ENCODE results near the gene WNT7B. TPM values are rescaled to one million over a fixed set of nuclear protein-coding genes. Genes with fewer than 3 reads are reported as not detected.
A peak's percentile ranks its signal among the peaks of the same experiment; 100 is the strongest.

The WNT7B gene
- total and polyA plus RNA-seq, 3 donors from 2014 or later = 0.65 to 1.9 (median 1.3) TPM

GRCh38 chr22:45881524-45881875, 95.5 kb downstream of the WNT7B start:
- no peak overlapping the region for H3K4me3 ChIP-seq
- H3K27ac ChIP-seq = no peak overlapping the region
- H3K4me1 ChIP-seq = peaks cover 8% of the 10 kb centered on the region
- no peaks in the 10 kb centered on the region for H3K9me3 ChIP-seq
- intact Hi-C loops (cut with DNase I; ENCODE audit: low total_unique reads) = no loop called here
- no peaks in the 10 kb centered on the region for H3K36me3 ChIP-seq (ENCODE audit: low read depth, missing control alignments)
- 79 to 86% methylated on average over 6 to 8 of the region's 8 CpGs for WGBS, 2 donors
- no peak for DNase-seq
- H3K27me3 ChIP-seq = no peaks in the 10 kb centered on the region
- TF ChIP-seq POLR2A (IDR thresholded peaks at IDR 0.05) (no peak), CTCF (IDR thresholded peaks at IDR 0.05) (no peak)

DNA sequence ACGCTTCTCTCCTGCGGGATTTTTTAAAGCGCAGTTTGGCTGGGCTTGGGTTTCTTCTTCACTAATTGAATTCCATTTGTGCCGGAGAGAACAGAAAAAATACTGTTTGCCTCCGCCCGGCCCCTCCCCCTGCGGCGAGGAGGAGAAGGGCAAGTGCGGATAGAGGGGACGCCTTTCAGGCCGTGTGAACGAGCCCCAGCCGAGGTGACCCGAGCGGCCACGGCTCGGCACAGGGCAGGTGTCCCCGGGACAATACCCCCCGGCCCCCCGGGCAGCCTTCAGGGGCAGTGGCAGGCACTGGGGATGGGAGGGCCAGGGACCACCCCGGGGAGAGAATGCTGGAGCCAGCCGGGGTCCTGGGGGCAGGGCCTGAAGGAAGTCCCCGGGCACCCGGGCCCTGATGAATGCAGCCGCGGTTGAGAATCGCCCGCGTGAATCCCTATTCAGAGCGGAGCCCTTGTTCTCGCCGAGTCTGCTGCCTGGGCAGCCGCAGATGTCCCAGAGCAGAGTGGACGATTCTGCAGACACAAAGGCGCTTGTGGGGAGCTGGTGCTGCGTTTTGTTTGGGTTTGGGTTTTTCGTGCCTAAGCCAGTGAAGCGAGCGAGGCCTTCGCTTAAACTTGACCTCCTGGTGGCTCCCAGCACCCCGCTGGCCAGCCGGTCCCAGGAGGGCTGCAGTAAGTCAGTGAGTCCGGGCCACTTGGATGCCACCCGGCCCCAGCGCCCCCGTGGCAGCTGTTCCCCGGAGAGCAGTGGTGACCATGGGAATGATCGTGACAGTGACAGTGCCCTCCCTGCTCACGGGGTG, 96.0 kb downstream of the WNT7B start:
- 17 to 25% methylated on average over 27 to 48 of the region's 49 CpGs for WGBS, 2 donors
- Histone ChIP-seq H3K4me3 (peak overlapping the region in 1 of 2 donors; percentile 7), H3K4me1 (peaks cover 8% of the 10 kb centered on the region), H3K27ac (no peak overlapping the region), H3K36me3 (ENCODE audit: low read depth, missing control alignments) (no peaks in the 10 kb centered on the region), H3K27me3 (no peaks in the 10 kb centered on the region), H3K9me3 (no peaks in the 10 kb centered on the region)
- TF ChIP-seq CTCF (IDR thresholded peaks at IDR 0.05) = no peak
- TF ChIP-seq POLR2A (IDR thresholded peaks at IDR 0.05) = no peak
- intact Hi-C loops (cut with DNase I; ENCODE audit: low total_unique reads) = no loop called here
- DNase-seq = no peak

GRCh38 chr22:45880091-45880715, 96.8 kb downstream of the WNT7B start:
- H3K4me1 ChIP-seq = peaks cover 8% of the 10 kb centered on the region
- no peak overlapping the region for H3K27ac ChIP-seq
- H3K4me3 ChIP-seq = peak overlapping the region in 1 of 2 donors; percentile 7
- TF ChIP-seq CTCF (IDR thresholded peaks at IDR 0.05) = no peak
- no peak for TF ChIP-seq POLR2A (IDR thresholded peaks at IDR 0.05)
- no peaks in the 10 kb centered on the region for H3K36me3 ChIP-seq (ENCODE audit: low read depth, missing control alignments)
- intact Hi-C loops (cut with DNase I; ENCODE audit: low total_unique reads) = no loop called here
- DNase-seq = no peak
- 12 to 27% methylated on average over 13 to 22 of the region's 22 CpGs for WGBS, 2 donors
- H3K9me3 ChIP-seq = no peaks in the 10 kb centered on the region
- H3K27me3 ChIP-seq = no peaks in the 10 kb centered on the region

- no peak overlapping the region for H3K4me3 ChIP-seq
- 57 to 72% methylated on average over 5 to 6 of the region's 6 CpGs for WGBS, 2 donors
Observed at GRCh38 chr22:45879552-45879949, 97.4 kb downstream of the WNT7B start.

More at GRCh38 chr22:45879552-45879949, 97.4 kb downstream of the WNT7B start:
- no peak overlapping the region for H3K27ac ChIP-seq
- intact Hi-C loops (cut with DNase I; ENCODE audit: low total_unique reads) = no loop called here
- no peaks in the 10 kb centered on the region for H3K36me3 ChIP-seq (ENCODE audit: low read depth, missing control alignments)
- peaks cover 8% of the 10 kb centered on the region for H3K4me1 ChIP-seq
- H3K27me3 ChIP-seq = no peaks in the 10 kb centered on the region
- no peaks in the 10 kb centered on the region for H3K9me3 ChIP-seq
- TF ChIP-seq POLR2A (IDR thresholded peaks at IDR 0.05) = no peak
- TF ChIP-seq CTCF (IDR thresholded peaks at IDR 0.05) = no peak
- DNase-seq = no peak

Measured in testis (tissue), 3 donors.